Measurements from ENCODE around the gene MILR1. TPM values are rescaled to one million over a fixed set of nuclear protein-coding genes. Genes with fewer than 3 reads are reported as not detected.
A peak's percentile ranks its signal among the peaks of the same experiment; 100 is the strongest.
"Not testable (repeated sequence)": the region's sequence is repeated elsewhere in the genome, so short reads cannot be mapped to it uniquely, and the experiment has no call there.

The MILR1 gene
- total RNA-seq, 6 experiments from 2014 or later, result 0.61 to 2.5 (median 1.5) TPM

GRCh38 chr17:64437944-64438525 is 10.9 kb upstream of the MILR1 start:
- H3K36me3 Mint-ChIP-seq (ENCODE audit: low read depth), result peaks cover 25% of the 10 kb centered on the region
- DNase-seq, result no peak
- H3K27ac Mint-ChIP-seq, result no peak overlapping the region
- H3K4me1 Mint-ChIP-seq (ENCODE audit: low read depth), result peaks cover 12% of the 10 kb centered on the region
- H3K4me3 Mint-ChIP-seq, result no peak overlapping the region
- H3K9me3 Mint-ChIP-seq, result peaks cover 35% of the 10 kb centered on the region
- TF ChIP-seq CTCF (IDR thresholded peaks at IDR 0.05), result no peak
- H3K27me3 Mint-ChIP-seq (ENCODE audit: insufficient read depth), result peaks cover 3% of the 10 kb centered on the region

- Mint-ChIP-seq H3K4me1 (ENCODE audit: low read depth) (peaks cover 12% of the 10 kb centered on the region), H3K9me3 (peaks cover 35% of the 10 kb centered on the region), H3K36me3 (ENCODE audit: low read depth) (peaks cover 25% of the 10 kb centered on the region)
- DNase-seq; H3K27me3 Mint-ChIP-seq (ENCODE audit: insufficient read depth); H3K27ac Mint-ChIP-seq; H3K4me3 Mint-ChIP-seq: not testable (repeated sequence)
These were observed 9.4 kb upstream of the MILR1 start for GRCh38 chr17:64439521-64439920.

GRCh38 chr17:64439956-64440355 is 9.0 kb upstream of the MILR1 start:
- peaks cover 35% of the 10 kb centered on the region for H3K9me3 Mint-ChIP-seq

DNA sequence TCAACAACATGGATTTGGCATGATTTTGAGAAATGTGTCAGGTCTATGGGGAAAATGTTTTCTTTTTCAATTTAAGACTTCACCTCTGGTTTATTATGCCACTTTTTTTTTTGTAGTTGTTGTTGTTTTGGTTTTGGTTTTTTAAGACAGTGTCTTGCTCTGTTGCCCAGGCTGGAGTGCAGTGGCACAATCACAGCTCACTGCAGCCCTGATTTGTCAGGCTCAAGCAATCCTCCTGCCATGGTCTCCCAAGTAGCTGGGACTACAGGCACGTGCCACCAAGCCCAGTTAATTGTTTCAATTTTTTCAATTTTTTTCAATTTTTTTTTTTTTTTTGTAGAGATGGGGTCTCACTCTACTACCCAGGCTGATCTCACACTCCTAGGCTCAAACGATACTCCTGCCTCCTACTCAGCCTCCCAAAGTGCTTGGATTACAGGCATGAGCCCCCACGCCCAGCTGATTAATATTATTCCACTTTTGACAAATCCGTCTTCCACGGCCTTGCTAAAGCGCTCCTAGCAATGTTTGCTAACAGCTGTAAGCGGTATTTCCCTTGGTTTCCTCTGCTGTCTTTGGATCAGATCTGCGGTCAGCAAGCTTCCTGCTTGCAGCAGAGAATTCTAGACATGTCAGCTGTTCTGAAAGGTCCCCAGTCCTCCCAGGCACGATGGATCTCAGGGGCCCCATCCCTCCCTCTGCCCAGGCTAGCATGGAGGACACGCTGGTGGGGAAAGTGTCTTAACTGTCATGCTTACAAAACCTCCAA is 7.0 kb upstream of the MILR1 start:
- Mint-ChIP-seq H3K9me3 (peaks cover 32% of the 10 kb centered on the region), H3K4me3 (peak overlapping the region; percentile 72), H3K36me3 (ENCODE audit: low read depth) (peaks cover 23% of the 10 kb centered on the region), H3K27ac (peak overlapping the region; percentile 84), H3K27me3 (ENCODE audit: insufficient read depth) (peaks cover 5% of the 10 kb centered on the region), H3K4me1 (ENCODE audit: low read depth) (peaks cover 12% of the 10 kb centered on the region)
- no peak for TF ChIP-seq CTCF (IDR thresholded peaks at IDR 0.05)
- peak; percentile 25 for DNase-seq

More at GRCh38 chr17:64439956-64440355, 9.0 kb upstream of the MILR1 start:
- H3K4me1 Mint-ChIP-seq (ENCODE audit: low read depth), result peaks cover 12% of the 10 kb centered on the region
- peaks cover 3% of the 10 kb centered on the region for H3K27me3 Mint-ChIP-seq (ENCODE audit: insufficient read depth)
- H3K27ac Mint-ChIP-seq, result no peak overlapping the region
- no peak overlapping the region for H3K4me3 Mint-ChIP-seq
- peaks cover 25% of the 10 kb centered on the region for H3K36me3 Mint-ChIP-seq (ENCODE audit: low read depth)
- no peak for TF ChIP-seq CTCF (IDR thresholded peaks at IDR 0.05)
- no peak for DNase-seq

GRCh38 chr17:64442541-64442971 is 6.4 kb upstream of the MILR1 start:
- peaks cover 12% of the 10 kb centered on the region for H3K4me1 Mint-ChIP-seq (ENCODE audit: low read depth)
- TF ChIP-seq CTCF (IDR thresholded peaks at IDR 0.05), result no peak
- H3K27me3 Mint-ChIP-seq (ENCODE audit: insufficient read depth), result peaks cover 5% of the 10 kb centered on the region
- H3K36me3 Mint-ChIP-seq (ENCODE audit: low read depth), result peaks cover 17% of the 10 kb centered on the region
- peaks cover 26% of the 10 kb centered on the region for H3K9me3 Mint-ChIP-seq
- DNase-seq, result no peak
- peak overlapping the region; percentile 72; the same call in 1 of the 2 replicates for H3K4me3 Mint-ChIP-seq
- H3K27ac Mint-ChIP-seq, result peak overlapping the region; percentile 84

Data from HFFc6 (cell line).